DOHH2 (cell line): ENCODE measurements around the gene PDGFB.

Experiments
- CTCF ChIP-seq: fragments of 200-600 bp; sonication (generic); IDR thresholded peaks from one replicate; pipeline ENCODE4 v1.5.1; 2014; ENCODE audit warnings: antibody characterized with exemption, mild to moderate bottlenecking, low read depth, low read length; ENCODE audit not compliant: poor library complexity, severe bottlenecking
- EZH2phosphoT487 ChIP-seq: fragments of 200-600 bp; sonication (generic); IDR thresholded peaks from 2 replicates; pipeline ENCODE4 v1.6.1; 2017; ENCODE audit warnings: borderline replicate concordance, mild to moderate bottlenecking, antibody characterized with exemption, low read length, moderate library complexity, mixed read lengths

GRCh38 chr22:39263626-39264348 is 19.0 kb upstream of the PDGFB start:
- TF ChIP-seq CTCF (no peak), EZH2phosphoT487 (no peak)
